Astrocyte (in vitro differentiated cells and primary cell): ENCODE measurements around the gene IGF2BP3. TPM values are rescaled to one million over a fixed set of nuclear protein-coding genes. Genes with fewer than 3 reads are reported as not detected.

Experiments
- DNase-seq: peaks from one replicate; pipeline ENCODE4 v3.0.0-alpha.2; 2010; ENCODE audit warnings: low read depth
- FAIRE-seq: peaks from 2 replicates; lab custom pipeline; 2011; peaks lifted over from hg19 to GRCh38; lab: Jason Lieb, UNC
- H2AFZ ChIP-seq: 2 replicates; pipeline ENCODE4 v1.6.0; 2012; ENCODE audit warnings: low read depth, low read length, inconsistent platforms
- H3K27ac ChIP-seq: 2 replicates; pipeline ENCODE4 v1.5.1; 2011; ENCODE audit warnings: low read depth, low read length, inconsistent platforms
- H3K27me3 ChIP-seq: 2 replicates; pipeline ENCODE4 v1.6.0; 2011; ENCODE audit warnings: low read length, inconsistent platforms; ENCODE audit not compliant: insufficient read depth
- H3K36me3 ChIP-seq: 2 replicates; pipeline ENCODE4 v1.5.1; 2011; ENCODE audit warnings: low read length, inconsistent platforms; ENCODE audit not compliant: insufficient read depth
- H3K4me1 ChIP-seq: 2 replicates; pipeline ENCODE4 v1.5.1; 2011; ENCODE audit warnings: low read length, inconsistent platforms; ENCODE audit not compliant: insufficient read depth
- H3K4me2 ChIP-seq: 2 replicates; pipeline ENCODE4 v1.6.0; 2012; ENCODE audit warnings: low read length, inconsistent platforms
- H3K4me3 ChIP-seq: 2 replicates; pipeline ENCODE4 v1.5.1; 2011; ENCODE audit warnings: low read depth, mild to moderate bottlenecking, low read length, inconsistent platforms; ENCODE audit not compliant: insufficient read depth
- H3K79me2 ChIP-seq: 2 replicates; pipeline ENCODE4 v1.6.0; 2012; ENCODE audit warnings: mild to moderate bottlenecking, low read length, inconsistent platforms; ENCODE audit not compliant: insufficient read depth
- H3K9ac ChIP-seq: 2 replicates; pipeline ENCODE4 v1.6.0; 2012; ENCODE audit warnings: mild to moderate bottlenecking, low read length, inconsistent platforms
- H3K9me3 ChIP-seq: 2 replicates; pipeline ENCODE4 v1.5.1; 2012; ENCODE audit warnings: low read depth, mild to moderate bottlenecking, low read length, inconsistent platforms; ENCODE audit not compliant: insufficient read depth
- H4K20me1 ChIP-seq: 2 replicates; pipeline ENCODE4 v1.6.0; 2012; ENCODE audit warnings: low read length, inconsistent platforms; ENCODE audit not compliant: insufficient read depth
- H3K27ac Mint-ChIP-seq: one replicate; pipeline ENCODE4 v1.8.0; 2021; ENCODE audit warnings: mild to moderate bottlenecking, mixed read lengths; ENCODE audit not compliant: unreplicated experiment
- H3K27me3 Mint-ChIP-seq: one replicate; pipeline ENCODE4 v1.8.0; 2021; ENCODE audit warnings: low read depth, mixed read lengths; ENCODE audit not compliant: unreplicated experiment
- H3K36me3 Mint-ChIP-seq: one replicate; pipeline ENCODE4 v1.8.0; 2021; ENCODE audit warnings: low read depth, mixed read lengths; ENCODE audit not compliant: unreplicated experiment
- H3K4me1 Mint-ChIP-seq: one replicate; pipeline ENCODE4 v1.8.0; 2021; ENCODE audit warnings: low read depth, mixed read lengths; ENCODE audit not compliant: unreplicated experiment
- H3K4me3 Mint-ChIP-seq: one replicate; pipeline ENCODE4 v1.8.0; 2021; ENCODE audit warnings: mild to moderate bottlenecking, moderate library complexity, mixed read lengths; ENCODE audit not compliant: unreplicated experiment
- H3K9me3 Mint-ChIP-seq: one replicate; pipeline ENCODE4 v1.8.0; 2021; ENCODE audit warnings: mild to moderate bottlenecking, mixed read lengths; ENCODE audit not compliant: unreplicated experiment
- EZH2 ChIP-seq: IDR thresholded peaks from 2 replicates; pipeline ENCODE4 v1.6.1; 2012; ENCODE audit warnings: mild to moderate bottlenecking, low read length, inconsistent platforms; ENCODE audit not compliant: insufficient read depth
- total RNA-seq: library from RNA; stranded (reverse); gene quantifications from 2 replicates; pipeline ENCODE4 v1.2.1, GENCODE V29; 2021
- TF ChIP-seq, protein P1 (sequence below): IDR thresholded peaks from 2 replicates; pipeline ENCODE4 v1.5.1; 2011; ENCODE audit warnings: low read depth, mild to moderate bottlenecking, inconsistent platforms, low read length, moderate library complexity; ENCODE audit not compliant: insufficient read depth

The IGF2BP3 gene
- total RNA-seq, 1 donor from 2014 or later, result 79.5 TPM

- peaks cover 10% of the 10 kb centered on the region for H3K4me1 ChIP-seq
- no peak overlapping the region for H3K27ac ChIP-seq
- no peaks in the 10 kb centered on the region for H3K79me2 ChIP-seq
- no peak overlapping the region for H3K4me3 ChIP-seq
- Mint-ChIP-seq H3K36me3 (no peaks in the 10 kb centered on the region), H3K4me1 (peaks cover 14% of the 10 kb centered on the region), H3K9me3 (no peaks in the 10 kb centered on the region), H3K27me3 (no peaks in the 10 kb centered on the region), H3K27ac (no peak overlapping the region), H3K4me3 (no peak overlapping the region)
- no peak for TF ChIP-seq EZH2
- TF ChIP-seq, protein P1, sequence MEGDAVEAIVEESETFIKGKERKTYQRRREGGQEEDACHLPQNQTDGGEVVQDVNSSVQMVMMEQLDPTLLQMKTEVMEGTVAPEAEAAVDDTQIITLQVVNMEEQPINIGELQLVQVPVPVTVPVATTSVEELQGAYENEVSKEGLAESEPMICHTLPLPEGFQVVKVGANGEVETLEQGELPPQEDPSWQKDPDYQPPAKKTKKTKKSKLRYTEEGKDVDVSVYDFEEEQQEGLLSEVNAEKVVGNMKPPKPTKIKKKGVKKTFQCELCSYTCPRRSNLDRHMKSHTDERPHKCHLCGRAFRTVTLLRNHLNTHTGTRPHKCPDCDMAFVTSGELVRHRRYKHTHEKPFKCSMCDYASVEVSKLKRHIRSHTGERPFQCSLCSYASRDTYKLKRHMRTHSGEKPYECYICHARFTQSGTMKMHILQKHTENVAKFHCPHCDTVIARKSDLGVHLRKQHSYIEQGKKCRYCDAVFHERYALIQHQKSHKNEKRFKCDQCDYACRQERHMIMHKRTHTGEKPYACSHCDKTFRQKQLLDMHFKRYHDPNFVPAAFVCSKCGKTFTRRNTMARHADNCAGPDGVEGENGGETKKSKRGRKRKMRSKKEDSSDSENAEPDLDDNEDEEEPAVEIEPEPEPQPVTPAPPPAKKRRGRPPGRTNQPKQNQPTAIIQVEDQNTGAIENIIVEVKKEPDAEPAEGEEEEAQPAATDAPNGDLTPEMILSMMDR, result no peak
- H3K27me3 ChIP-seq, result peaks cover 42% of the 10 kb centered on the region
- no peaks in the 10 kb centered on the region for H3K9me3 ChIP-seq
- H3K9ac ChIP-seq, result no peak overlapping the region
- no peaks in the 10 kb centered on the region for H4K20me1 ChIP-seq
- no peak overlapping the region for H3K4me2 ChIP-seq
- no peaks in the 10 kb centered on the region for H3K36me3 ChIP-seq
- FAIRE-seq (no peak), DNase-seq (no peak)
- no peak overlapping the region for H2AFZ ChIP-seq
Measured at GRCh38 chr7:23477962-23478866, 7.9 kb upstream of the IGF2BP3 start.

GRCh38 chr7:23477157-23477499 lies 6.8 kb upstream of the IGF2BP3 start:
- peaks cover 15% of the 10 kb centered on the region for H3K4me1 ChIP-seq
- peak overlapping the region; percentile 27 for H3K27ac Mint-ChIP-seq

More at GRCh38 chr7:23477157-23477499, 6.8 kb upstream of the IGF2BP3 start:
- H3K9me3 ChIP-seq, result no peaks in the 10 kb centered on the region
- H3K4me2 ChIP-seq, result no peak overlapping the region
- Mint-ChIP-seq H3K27me3 (no peaks in the 10 kb centered on the region), H3K9me3 (no peaks in the 10 kb centered on the region), H3K36me3 (no peaks in the 10 kb centered on the region), H3K4me1 (peaks cover 19% of the 10 kb centered on the region), H3K4me3 (peak overlapping the region; percentile 78)
- FAIRE-seq (no peak), DNase-seq (no peak)
- H3K27me3 ChIP-seq, result peaks cover 42% of the 10 kb centered on the region
- no peak overlapping the region for H3K27ac ChIP-seq
- no peak overlapping the region for H2AFZ ChIP-seq
- H3K4me3 ChIP-seq, result no peak overlapping the region
- H3K36me3 ChIP-seq, result no peaks in the 10 kb centered on the region
- H4K20me1 ChIP-seq, result no peaks in the 10 kb centered on the region
- no peak overlapping the region for H3K9ac ChIP-seq
- H3K79me2 ChIP-seq, result peaks cover 9% of the 10 kb centered on the region
- no peak for TF ChIP-seq EZH2
- TF ChIP-seq, protein P1, result no peak
